GM12872 (cell line): ENCODE results near the gene CACNA1E.

Experiments
- CTCF ChIP-seq: IDR thresholded peaks from 3 replicates; pipeline ENCODE4 v1.5.1; 2011; ENCODE audit warnings: low read depth, mild to moderate bottlenecking, low read length, moderate library complexity; ENCODE audit not compliant: insufficient read depth

The CACNA1E gene

DNA sequence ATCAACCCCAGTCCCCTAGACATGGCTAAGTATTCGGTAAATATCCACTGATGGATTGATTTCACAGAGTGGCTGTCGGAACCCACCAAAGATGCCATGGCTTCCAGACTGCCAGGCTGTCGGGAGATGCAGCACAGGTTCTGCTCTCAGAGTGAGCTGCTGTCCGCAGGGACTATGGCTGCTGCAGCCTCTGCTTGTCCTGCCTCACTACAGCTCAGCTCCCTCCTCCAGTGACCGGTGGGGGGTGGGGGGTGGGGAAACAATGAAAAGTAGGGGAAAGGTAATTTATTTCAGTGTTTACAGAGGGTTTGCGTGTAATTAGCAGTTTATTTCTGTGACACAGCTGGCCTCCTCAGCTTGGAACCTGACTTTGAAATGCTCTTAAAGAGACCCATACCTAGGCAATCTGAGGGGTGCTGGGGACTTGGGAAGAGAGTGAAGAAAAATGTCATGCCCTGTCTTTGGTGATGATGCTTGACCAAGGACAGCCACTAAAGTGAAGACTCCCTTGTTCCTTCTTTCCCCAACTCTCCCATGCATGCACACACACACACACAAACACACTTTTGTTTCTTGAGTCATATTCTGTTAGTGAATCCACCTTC, 109.0 kb downstream of the CACNA1E start:
- no peak for TF ChIP-seq CTCF

DNA sequence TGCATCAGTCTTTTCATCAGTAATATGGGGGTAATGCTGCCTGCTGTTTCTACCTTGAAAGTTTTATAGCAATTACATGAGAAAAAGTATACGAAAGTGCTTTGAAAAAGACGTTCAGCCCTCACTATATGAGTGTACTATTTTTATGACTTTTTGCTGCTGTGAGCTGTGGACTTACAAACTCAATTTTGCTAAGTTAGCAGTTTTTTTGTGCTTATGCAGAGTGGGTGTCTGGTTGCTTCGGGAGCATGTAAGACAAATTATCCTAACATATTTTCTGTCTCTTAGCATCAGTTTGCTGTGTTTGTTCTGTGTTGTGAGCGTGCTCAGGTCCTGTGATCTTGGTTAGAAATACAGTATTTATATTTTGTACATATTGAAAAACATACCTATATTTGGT, 109.7 kb downstream of the CACNA1E start:
- no peak for TF ChIP-seq CTCF

GRCh38 chr1:181594553-181594952, 111.2 kb downstream of the CACNA1E start:
- TF ChIP-seq CTCF: no peak

DNA sequence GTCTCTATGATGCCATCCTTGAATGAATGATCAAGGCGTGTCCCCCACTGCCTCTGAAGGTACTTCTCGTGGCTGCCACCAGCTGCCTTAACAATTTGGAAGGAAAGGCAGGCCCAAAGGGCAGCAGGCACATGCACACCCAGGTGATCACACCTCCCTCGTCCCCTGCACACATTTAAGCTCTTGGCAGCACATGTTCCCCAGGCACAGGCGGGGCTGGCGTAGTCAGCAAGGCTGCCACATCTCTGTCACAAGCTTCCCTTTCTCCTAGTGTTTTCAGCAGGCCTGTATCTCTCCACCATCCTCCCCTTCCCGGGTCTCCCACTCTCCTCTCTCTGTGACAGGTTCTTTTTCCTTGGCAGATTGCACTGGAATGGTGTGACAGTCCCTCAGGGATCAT, 111.9 kb downstream of the CACNA1E start:
- no peak for TF ChIP-seq CTCF

DNA sequence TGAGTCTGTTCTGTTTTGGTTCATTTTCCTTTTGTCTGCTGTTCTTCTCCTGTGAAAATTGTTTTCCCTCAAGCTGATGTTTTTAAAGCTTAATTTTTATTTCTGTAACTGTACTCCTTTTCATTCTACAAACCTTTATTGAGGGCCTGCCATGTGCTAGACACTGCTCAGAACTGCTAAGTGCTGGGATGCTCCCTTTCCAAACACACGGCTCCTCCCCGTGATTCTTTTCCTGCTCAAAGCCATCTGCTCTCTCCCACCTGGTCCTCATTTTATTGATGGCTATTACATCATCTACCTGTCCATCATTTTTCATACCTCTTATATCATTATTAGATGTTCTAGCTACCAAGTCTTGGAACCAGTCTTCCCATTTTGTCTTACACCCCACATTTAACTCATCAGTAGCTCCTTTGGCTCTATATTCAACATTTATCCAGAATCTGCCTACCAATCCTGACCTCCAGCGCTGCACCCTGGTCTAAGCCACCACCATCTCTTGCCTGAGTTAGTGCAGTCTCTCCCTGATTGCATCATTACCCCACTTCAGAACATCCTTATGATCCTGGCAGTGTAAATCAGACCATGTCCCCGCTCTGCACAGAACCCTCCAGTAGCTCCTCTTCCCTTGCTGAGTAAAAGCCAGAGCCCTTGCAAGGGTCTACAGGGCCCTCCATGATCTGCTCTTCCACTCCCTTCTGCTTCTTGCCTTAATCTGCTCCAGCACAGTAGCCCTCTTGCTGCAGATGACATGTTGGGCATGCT, 118.1 kb downstream of the CACNA1E start:
- no peak for TF ChIP-seq CTCF

DNA sequence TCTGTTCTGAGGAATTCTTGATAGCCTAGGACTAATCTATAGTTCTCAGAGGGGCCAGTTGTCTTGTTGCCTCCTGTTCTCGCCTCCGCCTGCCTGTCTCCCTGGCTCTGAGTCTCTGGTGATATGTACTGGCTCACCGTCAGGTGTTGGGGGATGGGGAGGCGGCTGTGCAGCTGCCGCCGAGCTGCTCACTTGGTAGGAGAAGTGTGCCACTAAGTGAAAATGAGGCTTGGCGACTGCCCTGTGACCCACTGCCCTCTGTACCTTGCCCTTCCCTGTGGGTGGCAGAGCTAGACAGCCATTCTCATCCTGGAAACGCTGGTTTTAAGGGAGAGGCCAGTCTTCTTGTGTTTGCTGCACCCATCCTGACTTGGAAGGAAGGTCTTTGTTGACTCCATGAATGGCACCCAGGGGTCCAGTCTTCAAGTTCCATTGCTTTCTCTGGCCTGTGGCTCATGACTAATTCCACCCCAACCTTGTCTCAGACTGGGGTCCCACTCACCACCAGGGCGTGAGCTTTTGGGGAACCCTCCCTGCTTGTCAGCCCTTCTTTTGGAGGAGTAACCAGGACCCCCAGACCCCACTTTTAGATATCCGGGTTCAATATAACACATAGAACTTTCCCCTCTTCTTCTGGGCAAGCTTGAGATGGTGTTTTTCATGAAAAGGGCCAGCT, 120.6 kb downstream of the CACNA1E start:
- no peak for TF ChIP-seq CTCF

DNA sequence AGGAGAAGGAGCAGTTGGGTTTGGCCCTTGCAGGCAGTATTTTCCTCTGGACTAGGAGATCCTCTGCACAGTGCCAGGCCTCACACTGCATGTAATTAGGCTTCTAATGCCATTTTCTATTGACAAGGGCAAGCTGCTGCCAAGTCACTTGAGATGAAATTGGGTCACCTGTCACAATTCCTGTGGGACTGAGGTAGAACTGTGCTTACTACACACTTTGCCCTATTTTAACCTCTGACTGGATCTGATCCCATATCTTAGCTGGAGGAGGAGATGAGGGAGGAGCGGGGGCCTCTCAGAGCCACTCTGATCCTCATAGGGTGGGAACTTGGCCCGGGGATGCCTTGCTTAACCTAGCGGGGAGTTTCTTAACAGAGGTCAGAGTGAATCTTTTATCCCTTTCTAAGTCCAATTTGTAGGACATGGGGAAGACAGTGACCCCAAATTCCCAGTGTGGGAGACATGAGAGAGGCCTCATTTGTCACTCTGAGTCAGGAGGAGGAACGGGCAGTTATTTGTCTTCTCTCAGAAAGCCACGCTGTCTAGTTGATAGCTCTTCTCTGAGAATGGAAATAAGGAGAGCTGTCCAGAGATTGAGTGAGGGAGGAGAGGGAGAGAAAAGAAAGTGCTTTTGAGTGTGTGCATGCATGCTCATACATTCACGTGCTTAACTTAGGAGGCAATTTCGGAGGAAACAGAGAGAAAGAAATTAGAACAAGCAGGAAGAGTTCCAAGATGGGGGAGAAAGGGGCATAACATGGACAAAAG, 121.3 kb downstream of the CACNA1E start:
- TF ChIP-seq CTCF: no peak
